ENCODE results near the gene OSBPL7. TPM values are rescaled to one million over a fixed set of nuclear protein-coding genes. Genes with fewer than 3 reads are reported as not detected.

OSBPL7 gene
- total and polyA plus RNA-seq, 2 of the 8 experiments (the other 6 are each of a cell fraction or from before 2014, with no cell fraction given), result 7.2 to 8.9 TPM

DNA sequence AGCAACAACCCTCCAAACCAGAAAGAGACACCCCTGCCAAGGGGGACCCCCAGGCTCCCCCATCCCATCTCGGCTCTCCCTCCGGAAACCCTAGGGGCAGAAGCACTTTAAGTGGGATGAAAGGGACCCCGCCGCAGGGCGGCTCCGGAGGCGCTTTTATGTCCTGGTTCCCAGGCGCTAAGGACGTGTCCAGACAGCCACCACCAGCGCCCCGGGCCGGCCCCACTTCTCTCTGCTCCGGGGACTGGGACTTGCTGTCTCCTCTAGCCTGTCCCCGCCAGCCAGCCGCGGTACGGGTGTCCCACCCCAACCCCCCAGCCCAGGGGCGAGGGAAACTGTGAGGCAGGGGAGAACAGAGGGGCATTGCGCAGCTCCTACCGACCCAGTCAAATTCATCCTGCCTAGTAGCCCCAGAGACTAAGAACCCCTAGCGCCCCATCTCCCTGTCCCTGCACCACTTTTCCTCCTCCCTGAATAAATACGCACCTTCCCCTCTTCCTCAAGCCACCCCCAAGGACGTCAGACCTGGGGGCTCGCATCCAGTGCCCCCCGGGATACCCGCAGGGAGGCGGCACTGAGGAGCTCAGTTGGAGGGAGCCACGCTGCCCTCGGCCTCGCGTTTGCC lies 25.2 kb upstream of the OSBPL7 start:
- H3K27me3 ChIP-seq (replicated peaks in 1 of 4; ENCODE audit: control insufficient read depth in 3 of 4, extremely low read depth in 1 of 4, insufficient read depth in 3 of 4, low read length in 3 of 4), result peaks cover 47 to 70% (median 61%) of the 10 kb centered on the region in 4 experiments
- peak overlapping the region; percentile 26; the same call in 1 of the 2 replicates for H2BK5ac ChIP-seq (ENCODE audit: low read depth, low read length)
- ChIA-PET POLR2A (ENCODE audit: partially characterized antibody) (interaction anchor here (1.0 to 12.4 kb wide), 14 partner anchors 10 to 209 kb away, joined by 3 to 134 read pairs (median 4); partner anchors contain the start of genes LRRC46, MRPL10 and SP2), CTCF (ENCODE audit: partially characterized antibody) (interaction anchor here (0.7 to 33.0 kb wide), 26 partner anchors 3 to 196 kb away, joined by 3 to 1206 read pairs (median 8); partner anchors contain the start of genes CDK5RAP3, LRRC46, MRPL10 and OSBPL7)
- H3K4me1 ChIP-seq (replicated peaks in 1 of 4; ENCODE audit: control insufficient read depth in 3 of 4, insufficient read depth in 4 of 4, low read length in 3 of 4), result peaks cover 0 to 33% (median 15%) of the 10 kb centered on the region in 4 experiments; a peak in 6 of 7 replicates
- H2BK15ac ChIP-seq (ENCODE audit: low read length), result 0 out of 2 replicates have a peak overlapping the region, but pooled peaks have one; percentile 61
- peaks cover 20% of the 10 kb centered on the region for H3K23me2 ChIP-seq (ENCODE audit: low read depth, low read length)
- H3K27ac ChIP-seq (ENCODE audit: low read depth, low read length), result no peak overlapping the region
- no peak overlapping the region for H4K5ac ChIP-seq (ENCODE audit: insufficient read length, low read depth, low read length)
- H4K20me1 ChIP-seq (replicated peaks in 1 of 2; ENCODE audit: control insufficient read depth in 1 of 2, insufficient read depth in 2 of 2, low read length in 2 of 2), result peaks cover 3 to 5% of the 10 kb centered on the region in 2 experiments
- WGBS, 2 experiments (ENCODE audit: extremely low coverage in 1 of 2, insufficient coverage in 1 of 2, insufficient read length in 1 of 2, insufficient replicate concordance in 2 of 2, low coverage in 1 of 2, low lambda C conversion rate in 2 of 2, missing lambda C conversion rate in 1 of 2), result 9% methylated on average over 31 of the region's 31 CpGs; no CpG with 5 or more reads in 1 of the 2 experiments
- H2AFZ ChIP-seq (ENCODE audit: low read length), result no peak overlapping the region
- H3K18ac ChIP-seq (ENCODE audit: extremely low read depth, low read length), result no peak overlapping the region
- no peaks in the 10 kb centered on the region for H3K79me2 ChIP-seq (ENCODE audit: control insufficient read depth in 1 of 2, insufficient read depth in 2 of 2, low read length in 2 of 2)
- no peak overlapping the region for H3K56ac ChIP-seq (replicated peaks; ENCODE audit: insufficient read length, low read depth, low read length)
- H2BK120ac ChIP-seq (replicated peaks; ENCODE audit: low read depth, low read length), result no peak overlapping the region
- TF ChIP-seq EZH2 (IDR thresholded peaks at IDR 0.05; ENCODE audit: low read depth, low read length, severe bottlenecking) (no peak), GABPA (IDR thresholded peaks at IDR 0.05; ENCODE audit: borderline replicate concordance, insufficient read depth, low read length) (no peak), SUZ12 (IDR thresholded peaks at IDR 0.05; ENCODE audit: low read length) (no peak; the same call in 1 of the 2 replicates), KDM4A (IDR thresholded peaks at IDR 0.05; ENCODE audit: low read depth, low read length, severe bottlenecking) (no peak), TAF1 (IDR thresholded peaks at IDR 0.05; ENCODE audit: low read depth, low read length) (no peak), SIX5 (IDR thresholded peaks at IDR 0.05; ENCODE audit: low read depth, low read length) (no peak), SP1 (IDR thresholded peaks at IDR 0.05; ENCODE audit: low read depth, low read length) (no peak), JUND (IDR thresholded peaks at IDR 0.05; ENCODE audit: low read length) (no peak), POU5F1 (IDR thresholded peaks at IDR 0.05; ENCODE audit: low read depth, low read length) (no peak)
- H3K23ac ChIP-seq (ENCODE audit: insufficient read length), result no peak overlapping the region
- peak overlapping the region; percentile 60; the same call in 1 of the 2 replicates for H2BK12ac ChIP-seq (ENCODE audit: low read depth, low read length)
- H2BK20ac ChIP-seq (ENCODE audit: low read length), result no peak overlapping the region
- H4K91ac ChIP-seq (replicated peaks; ENCODE audit: insufficient read length, low read length), result no peak overlapping the region
- no peaks in the 10 kb centered on the region for H3K9me3 ChIP-seq (ENCODE audit: insufficient read depth in 2 of 2, low read depth in 1 of 2, low read length in 1 of 2)
- peak overlapping the region; percentile 73 to 82 for H3K4me2 ChIP-seq (ENCODE audit: insufficient read depth in 1 of 2, low read depth in 2 of 2, low read length in 2 of 2)
- no peaks in the 10 kb centered on the region for H3K79me1 ChIP-seq (ENCODE audit: low read depth, low read length)
- H4K8ac ChIP-seq (ENCODE audit: extremely low read depth, insufficient read depth, low read length), result no peak overlapping the region
- no peaks in the 10 kb centered on the region for H3K36me3 ChIP-seq (ENCODE audit: control insufficient read depth in 2 of 4, insufficient read depth in 4 of 4, low read length in 3 of 4)
- DNase-seq (ENCODE audit: low read depth in 1 of 2, low spot score in 2 of 2), result peak in 1 of 2 experiments; percentile 78
- H3K14ac ChIP-seq (ENCODE audit: insufficient read length), result no peak overlapping the region
- no peak overlapping the region for H3K4ac ChIP-seq (replicated peaks; ENCODE audit: insufficient read length, low read depth, low read length)
- FAIRE-seq, result no peak
- peak overlapping the region; percentile 16 to 58 (median 26); a peak in 7 of 8 replicates for H3K4me3 ChIP-seq (ENCODE audit: extremely low read depth in 1 of 4, insufficient read depth in 2 of 4, low read depth in 3 of 4, low read length in 4 of 4)
- no peak overlapping the region for H3K9ac ChIP-seq (replicated peaks in 1 of 4; ENCODE audit: extremely low read depth in 1 of 4, low read depth in 3 of 4, low read length in 3 of 4)
- H2AK5ac ChIP-seq (ENCODE audit: low read depth, low read length), result no peak overlapping the region
